ENCODE measurements around the gene KLK12.

KLK12 gene

GRCh38 chr19:51029718-51030117, 5.1 kb downstream of the KLK12 start:
- TF ChIP-seq ZNF8 (CRISPR knock-in tag; IDR thresholded peaks at IDR 0.05) (no peak), ARNTL (CRISPR knock-in tag; IDR thresholded peaks at IDR 0.05; ENCODE audit: borderline replicate concordance, low read depth) (no peak), ISL1 (CRISPR knock-in tag; IDR thresholded peaks at IDR 0.05) (no peak), GLIS3 (CRISPR knock-in tag; IDR thresholded peaks at IDR 0.05) (no peak), PPARA (CRISPR knock-in tag; IDR thresholded peaks at IDR 0.05; ENCODE audit: borderline replicate concordance) (no peak), ZFP3 (CRISPR knock-in tag; IDR thresholded peaks at IDR 0.05) (no peak), ZC3H10 (CRISPR knock-in tag; IDR thresholded peaks at IDR 0.05) (no peak), TCF4 (CRISPR knock-in tag; IDR thresholded peaks at IDR 0.05; ENCODE audit: borderline replicate concordance) (no peak)
- peak; percentile 41; the same call in 2 of the 3 replicates for ATAC-seq

- TF ChIP-seq ISL1 (CRISPR knock-in tag; IDR thresholded peaks at IDR 0.05), result no peak
- TF ChIP-seq POU6F1 (CRISPR knock-in tag; IDR thresholded peaks at IDR 0.05; ENCODE audit: borderline replicate concordance, low read depth), result no peak
- TF ChIP-seq SNAI2 (CRISPR knock-in tag; IDR thresholded peaks at IDR 0.05), result no peak
- no peak for TF ChIP-seq TCF4 (CRISPR knock-in tag; IDR thresholded peaks at IDR 0.05; ENCODE audit: borderline replicate concordance)
- no peak for TF ChIP-seq GLIS3 (CRISPR knock-in tag; IDR thresholded peaks at IDR 0.05)
- TF ChIP-seq ZFP30 (CRISPR knock-in tag; IDR thresholded peaks at IDR 0.05), result no peak
- no peak for TF ChIP-seq PATZ1 (CRISPR knock-in tag; IDR thresholded peaks at IDR 0.05; ENCODE audit: borderline replicate concordance)
- TF ChIP-seq TSHZ2 (CRISPR knock-in tag; IDR thresholded peaks at IDR 0.05), result no peak
- TF ChIP-seq ZNF565 (CRISPR knock-in tag; conservative IDR thresholded peaks at IDR 0.05; ENCODE audit: low read depth), result no peak
- TF ChIP-seq ARNTL (CRISPR knock-in tag; IDR thresholded peaks at IDR 0.05; ENCODE audit: borderline replicate concordance, low read depth), result no peak
- no peak for TF ChIP-seq ESRRG (CRISPR knock-in tag; IDR thresholded peaks at IDR 0.05)
- no peak for ATAC-seq
Measured at GRCh38 chr19:51027873-51028272, 6.9 kb downstream of the KLK12 start.

GRCh38 chr19:51027126-51027806, 7.5 kb downstream of the KLK12 start:
- ATAC-seq, result no peak
- TF ChIP-seq ZNF8 (CRISPR knock-in tag; IDR thresholded peaks at IDR 0.05) (no peak), ZFP30 (CRISPR knock-in tag; IDR thresholded peaks at IDR 0.05) (no peak)

GRCh38 chr19:51026554-51026831, 8.3 kb downstream of the KLK12 start, which contains the start of gene KLK11:
Gene KLK11 (minus strand): TSS chr19:51026616. CDS start chr19:51025631, 985 bp downstream.
- no peak for ATAC-seq
- TF ChIP-seq ZC3H10 (CRISPR knock-in tag; IDR thresholded peaks at IDR 0.05) (no peak), PATZ1 (CRISPR knock-in tag; IDR thresholded peaks at IDR 0.05; ENCODE audit: borderline replicate concordance) (no peak), POU6F1 (CRISPR knock-in tag; IDR thresholded peaks at IDR 0.05; ENCODE audit: borderline replicate concordance, low read depth) (no peak), ZNF565 (CRISPR knock-in tag; conservative IDR thresholded peaks at IDR 0.05; ENCODE audit: low read depth) (no peak), ARNTL (CRISPR knock-in tag; IDR thresholded peaks at IDR 0.05; ENCODE audit: borderline replicate concordance, low read depth) (no peak), TSHZ2 (CRISPR knock-in tag; IDR thresholded peaks at IDR 0.05) (no peak), PPARA (CRISPR knock-in tag; IDR thresholded peaks at IDR 0.05; ENCODE audit: borderline replicate concordance) (no peak), ZFP3 (CRISPR knock-in tag; IDR thresholded peaks at IDR 0.05) (no peak), ZNF8 (CRISPR knock-in tag; IDR thresholded peaks at IDR 0.05) (no peak), CSRNP3 (CRISPR knock-in tag; IDR thresholded peaks at IDR 0.05) (no peak), ISL1 (CRISPR knock-in tag; IDR thresholded peaks at IDR 0.05) (no peak), ZFP30 (CRISPR knock-in tag; IDR thresholded peaks at IDR 0.05) (no peak), GLIS3 (CRISPR knock-in tag; IDR thresholded peaks at IDR 0.05) (no peak), SNAI2 (CRISPR knock-in tag; IDR thresholded peaks at IDR 0.05) (no peak)
